H1 (cell line): ENCODE measurements around the gene ERP44. TPM values are rescaled to one million over a fixed set of nuclear protein-coding genes. Genes with fewer than 3 reads are reported as not detected.

Source experiments
- CTCF ChIA-PET: fragments of 300-600 bp; sonication (Branson Sonifier 250); formaldehyde crosslinking; loops from one replicate; lab custom pipeline; 2021; ENCODE audit not compliant: partially characterized antibody; lab: Charles Lee
- POLR2A ChIA-PET: fragments of 300-600 bp; sonication (Branson Sonifier 250); formaldehyde crosslinking; loops from one replicate; lab custom pipeline; 2021; ENCODE audit warnings: inconsistent platforms; ENCODE audit not compliant: partially characterized antibody; lab: Charles Lee
- DNase-seq, 2 experiments: peaks; one replicate each; pipeline versions ENCODE4 v3.0.0 to v3.0.0-alpha.2; 2010 to 2022; ENCODE audit warnings: low spot score in 2 of 2, low read depth in 1 of 2, mixed read lengths in 1 of 2
- FAIRE-seq: peaks from 2 replicates; lab custom pipeline; 2011; peaks lifted over from hg19 to GRCh38; lab: Jason Lieb, UNC
- H2AFZ ChIP-seq: 2 replicates; pipeline ENCODE4 v1.8.1; 2012; ENCODE audit warnings: low read length, inconsistent platforms
- H2AK5ac ChIP-seq: 2 replicates; pipeline ENCODE4 v1.6.1; 2013; ENCODE audit warnings: low read depth, low read length
- H2BK120ac ChIP-seq: replicated peaks from 2 replicates; pipeline ENCODE3; 2013; ENCODE audit warnings: low read depth, low read length, inconsistent platforms
- H2BK12ac ChIP-seq: 2 replicates; pipeline ENCODE4 v1.6.1; 2013; ENCODE audit warnings: low read depth, low read length
- H2BK15ac ChIP-seq: 2 replicates; pipeline ENCODE4 v1.6.1; 2013; ENCODE audit warnings: low read length
- H2BK20ac ChIP-seq: 2 replicates; pipeline ENCODE4 v1.6.1; 2013; ENCODE audit warnings: low read length
- H2BK5ac ChIP-seq: 2 replicates; pipeline ENCODE4 v1.6.1; 2013; ENCODE audit warnings: low read depth, low read length
- H3K14ac ChIP-seq: 2 replicates; pipeline ENCODE4 v1.6.1; 2013; ENCODE audit warnings: inconsistent platforms; ENCODE audit not compliant: insufficient read length
- H3K18ac ChIP-seq: 2 replicates; pipeline ENCODE4 v1.6.1; 2013; ENCODE audit warnings: low read length; ENCODE audit errors: extremely low read depth
- H3K23ac ChIP-seq: 2 replicates; pipeline ENCODE4 v1.6.1; 2013; ENCODE audit warnings: inconsistent platforms; ENCODE audit not compliant: insufficient read length
- H3K23me2 ChIP-seq: 2 replicates; pipeline ENCODE4 v1.6.1; 2013; ENCODE audit warnings: low read depth, low read length
- H3K27ac ChIP-seq: 2 replicates; pipeline ENCODE4 v1.6.1; 2011; ENCODE audit warnings: low read depth, low read length, inconsistent platforms
- H3K27me3 ChIP-seq, 4 experiments: replicated peaks in 1 of 4; 1 replicate in 1 of 4; 2 replicates in 3 of 4; pipeline versions ENCODE4 v1.6.1 to v1.8.1; 2011 to 2013; ENCODE audit warnings: low read length in 3 of 4, mild to moderate bottlenecking in 3 of 4, inconsistent platforms in 2 of 4, mixed read lengths in 2 of 4, moderate library complexity in 1 of 4; ENCODE audit not compliant: control insufficient read depth in 3 of 4, insufficient read depth in 3 of 4; ENCODE audit errors: extremely low read depth in 1 of 4
- H3K36me3 ChIP-seq, 4 experiments: 2 replicates each; pipeline versions ENCODE4 v1.6.1 to v1.8.1; 2011 to 2013; ENCODE audit warnings: mild to moderate bottlenecking in 4 of 4, low read length in 3 of 4, moderate library complexity in 2 of 4, control low read depth in 1 of 4, inconsistent platforms in 1 of 4; ENCODE audit not compliant: insufficient read depth in 4 of 4, control insufficient read depth in 2 of 4
- H3K4ac ChIP-seq: replicated peaks from 2 replicates; pipeline ENCODE3; 2013; ENCODE audit warnings: low read length, low read depth, mixed read lengths, inconsistent platforms; ENCODE audit not compliant: insufficient read length
- H3K4me1 ChIP-seq, 4 experiments: replicated peaks in 1 of 4; 1 replicate in 1 of 4; 2 replicates in 3 of 4; pipeline versions ENCODE4 v1.6.1 to v1.8.1; 2011 to 2013; ENCODE audit warnings: low read length in 3 of 4, inconsistent platforms in 2 of 4, mixed read lengths in 1 of 4; ENCODE audit not compliant: insufficient read depth in 4 of 4, control insufficient read depth in 3 of 4
- H3K4me2 ChIP-seq, 2 experiments: 2 replicates each; pipeline versions ENCODE4 v1.6.1 to v1.8.1; 2011 to 2013; ENCODE audit warnings: low read depth in 2 of 2, low read length in 2 of 2, control low read depth in 1 of 2, inconsistent platforms in 1 of 2, mild to moderate bottlenecking in 1 of 2; ENCODE audit not compliant: insufficient read depth in 1 of 2
- H3K4me3 ChIP-seq, 4 experiments: fragments of 200-600, 300-600 bp in 1 of 4; sonication (generic), shearing (Covaris generic), sonication (Bioruptor Twin) in 1 of 4; 2 replicates each; pipeline versions ENCODE4 v1.5.1 to v1.8.1; 2011 to 2016; ENCODE audit warnings: low read length in 4 of 4, low read depth in 3 of 4, control low read depth in 2 of 4, inconsistent platforms in 2 of 4, mild to moderate bottlenecking in 2 of 4, mixed read lengths in 1 of 4, moderate library complexity in 1 of 4; ENCODE audit not compliant: insufficient read depth in 2 of 4; ENCODE audit errors: extremely low read depth in 1 of 4
- H3K56ac ChIP-seq: replicated peaks from 2 replicates; pipeline ENCODE3; 2013; ENCODE audit warnings: low read depth, mild to moderate bottlenecking, mixed read lengths, low read length, inconsistent platforms; ENCODE audit not compliant: insufficient read length
- H3K79me1 ChIP-seq: 2 replicates; pipeline ENCODE4 v1.6.1; 2013; ENCODE audit warnings: low read depth, low read length, control low read depth
- H3K79me2 ChIP-seq, 2 experiments: 2 replicates each; pipeline versions ENCODE4 v1.6.1 to v1.8.1; 2012 to 2013; ENCODE audit warnings: low read length in 2 of 2, mild to moderate bottlenecking in 2 of 2, inconsistent platforms in 1 of 2; ENCODE audit not compliant: insufficient read depth in 2 of 2, control insufficient read depth in 1 of 2
- H3K9ac ChIP-seq, 4 experiments: replicated peaks in 1 of 4; 1 replicate in 1 of 4; 2 replicates in 3 of 4; pipeline versions ENCODE4 v1.6.1 to v1.8.1; 2011 to 2013; ENCODE audit warnings: low read depth in 3 of 4, low read length in 3 of 4, control low read depth in 2 of 4, mild to moderate bottlenecking in 2 of 4, moderate library complexity in 2 of 4, inconsistent platforms in 1 of 4; ENCODE audit errors: extremely low read depth in 1 of 4
- H3K9me3 ChIP-seq, 2 experiments: 2 replicates each; pipeline versions ENCODE4 v1.6.1 to v1.8.1; 2012 to 2013; ENCODE audit warnings: mild to moderate bottlenecking in 2 of 2, moderate library complexity in 2 of 2, control low read depth in 1 of 2, inconsistent platforms in 1 of 2, low read depth in 1 of 2, low read length in 1 of 2, mixed read lengths in 1 of 2; ENCODE audit not compliant: insufficient read depth in 2 of 2
- H4K20me1 ChIP-seq, 2 experiments: replicated peaks in 1 of 2; 2 replicates each; pipeline versions ENCODE3 to v1.8.1; 2011 to 2013; ENCODE audit warnings: inconsistent platforms in 2 of 2, low read length in 2 of 2, mild to moderate bottlenecking in 1 of 2; ENCODE audit not compliant: insufficient read depth in 2 of 2, control insufficient read depth in 1 of 2
- H4K5ac ChIP-seq: 2 replicates; pipeline ENCODE4 v1.6.1; 2013; ENCODE audit warnings: low read length, low read depth, mixed read lengths, inconsistent platforms; ENCODE audit not compliant: insufficient read length
- H4K8ac ChIP-seq: 2 replicates; pipeline ENCODE4 v1.8.0; 2013; ENCODE audit warnings: mild to moderate bottlenecking, moderate library complexity, low read length, inconsistent platforms; ENCODE audit not compliant: insufficient read depth; ENCODE audit errors: extremely low read depth
- H4K91ac ChIP-seq: replicated peaks from 2 replicates; pipeline ENCODE3; 2013; ENCODE audit warnings: low read length, mixed read lengths, inconsistent platforms; ENCODE audit not compliant: insufficient read length
- CHD2 ChIP-seq: IDR thresholded peaks from 2 replicates; pipeline ENCODE4 v1.6.1; 2012; ENCODE audit warnings: low read length, improper control_type of control experiment
- EP300 ChIP-seq, 2 experiments: IDR thresholded peaks; 1 replicate in 1 of 2; 2 replicates in 1 of 2; pipeline ENCODE4 v1.6.1; 2011 to 2012; ENCODE audit warnings: low read depth in 2 of 2, low read length in 2 of 2, mild to moderate bottlenecking in 2 of 2, borderline replicate concordance in 1 of 2, inconsistent platforms in 1 of 2, moderate library complexity in 1 of 2
- JUN ChIP-seq: IDR thresholded peaks from 2 replicates; pipeline ENCODE4 v1.6.1; 2011; ENCODE audit warnings: low read depth, mild to moderate bottlenecking, improper control_type of control experiment, low read length
- RXRA ChIP-seq: IDR thresholded peaks from 2 replicates; pipeline ENCODE4 v1.6.1; 2011; ENCODE audit warnings: low read depth, mild to moderate bottlenecking, low read length, moderate library complexity; ENCODE audit not compliant: insufficient read depth
- WGBS, 2 experiments: shearing (Covaris generic) in 1 of 2; methylation state at CpG; one replicate each; pipeline versions ENCODE4 v1.1.6 to v1.1.7; 2013 to 2015; ENCODE audit warnings: low lambda C conversion rate in 2 of 2, mixed read lengths in 2 of 2, inconsistent platforms in 1 of 2, low coverage in 1 of 2, missing lambda C conversion rate in 1 of 2; ENCODE audit not compliant: insufficient replicate concordance in 2 of 2, insufficient coverage in 1 of 2, insufficient read length in 1 of 2; ENCODE audit errors: extremely low coverage in 1 of 2, missing lambda C conversion rate in 1 of 2; 5-methylcytosine and 5-hydroxymethylcytosine counted together
- polyA plus RNA-seq, 7 experiments: library from polyadenylated mRNA; depleted of rRNA in 3 of 7; stranded (reverse) in 5 of 7; unstranded in 2 of 7; fragments of >200 nt in 5 of 7; fragments of 200-250 nt in 2 of 7; gene quantifications; 1 replicate in 5 of 7; 2 replicates in 1 of 7; 4 replicates in 1 of 7; pipeline versions ENCODE4 v1.2.1 to v1.2.3, GENCODE V29; 2011 to 2013; ENCODE audit warnings: missing spikeins in 2 of 7, mixed read lengths in 2 of 7
- total RNA-seq: library from RNA; stranded (reverse); fragmentation: NEBNext Ultra II Directional; extraction: Animal tissue kit (Norgen Biotek cat#: 25700); gene quantifications from 2 replicates; pipeline ENCODE4 v1.2.1, GENCODE V29; 2021

Gene ERP44
- total and polyA plus RNA-seq, 2 of the 8 experiments (the other 6 are each of a cell fraction or from before 2014, with no cell fraction given) = 5.7 to 15.6 TPM

GRCh38 chr9:99931155-99931840 lies 167.5 kb downstream of the ERP44 start:
- no peak overlapping the region for H2AFZ ChIP-seq
- no peak overlapping the region for H4K8ac ChIP-seq
- CTCF ChIA-PET = interaction anchor here (0.6 to 1.2 kb wide), 4 partner anchors 11 to 42 kb away, joined by 3 to 6 read pairs (median 4); no protein-coding TSS in a partner anchor
- H3K79me2 ChIP-seq = no peaks in the 10 kb centered on the region
- TF ChIP-seq CHD2 (no peak), EP300 (IDR thresholded peaks at IDR 0.05; ENCODE audit: borderline replicate concordance in 1 of 2, low read depth in 2 of 2, low read length in 2 of 2) (no peak), JUN (no peak), RXRA (no peak)
- TF ChIP-seq, all 59 proteins: peak for 0
- Histone ChIP-seq H3K14ac (no peak overlapping the region), H3K27me3 (no peaks in the 10 kb centered on the region), H3K9ac (no peak overlapping the region), H3K36me3 (peaks cover 0 to 3% (median 0%) of the 10 kb centered on the region in 4 experiments; a peak in 2 of 8 replicates), H3K23ac (no peak overlapping the region), H4K20me1 (no peaks in the 10 kb centered on the region), H2BK20ac (no peak overlapping the region), H3K9me3 (peaks cover 0 to 2% of the 10 kb centered on the region in 2 experiments; a peak in 1 of 4 replicates), H3K4me2 (no peak overlapping the region), H3K23me2 (no peaks in the 10 kb centered on the region), H4K5ac (no peak overlapping the region), H4K91ac (no peak overlapping the region), H2BK120ac (no peak overlapping the region), H3K79me1 (no peaks in the 10 kb centered on the region), H3K4me3 (no peak overlapping the region), H3K27ac (no peak overlapping the region), H3K56ac (no peak overlapping the region), H3K4me1 (no peaks in the 10 kb centered on the region), H2BK15ac (no peak overlapping the region), H2BK5ac (no peak overlapping the region), H2BK12ac (no peak overlapping the region), H3K18ac (no peak overlapping the region), H3K4ac (no peak overlapping the region), H2AK5ac (no peak overlapping the region)
- POLR2A ChIA-PET = no interaction called here
- FAIRE-seq (no peak), DNase-seq (no peak)
- 88% methylated on average over 6 of the region's 6 CpGs; no CpG with 5 or more reads in 1 of the 2 experiments for WGBS, 2 experiments
